WI38 (cell line): ENCODE data around the gene GLI1.

ENCODE experiments used
- H3K4me3 ChIP-seq: 2 replicates; pipeline ENCODE4 v1.5.1; 2011; ENCODE audit warnings: low read depth, mild to moderate bottlenecking, control low read depth, low read length
- TF ChIP-seq, protein P1 (sequence below): IDR thresholded peaks from 2 replicates; pipeline ENCODE4 v1.5.1; 2012; ENCODE audit warnings: low read depth, mild to moderate bottlenecking, control low read depth, low read length

Gene GLI1

GRCh38 chr12:57462251-57462911, 2.8 kb downstream of the GLI1 start:
- TF ChIP-seq, protein P1, sequence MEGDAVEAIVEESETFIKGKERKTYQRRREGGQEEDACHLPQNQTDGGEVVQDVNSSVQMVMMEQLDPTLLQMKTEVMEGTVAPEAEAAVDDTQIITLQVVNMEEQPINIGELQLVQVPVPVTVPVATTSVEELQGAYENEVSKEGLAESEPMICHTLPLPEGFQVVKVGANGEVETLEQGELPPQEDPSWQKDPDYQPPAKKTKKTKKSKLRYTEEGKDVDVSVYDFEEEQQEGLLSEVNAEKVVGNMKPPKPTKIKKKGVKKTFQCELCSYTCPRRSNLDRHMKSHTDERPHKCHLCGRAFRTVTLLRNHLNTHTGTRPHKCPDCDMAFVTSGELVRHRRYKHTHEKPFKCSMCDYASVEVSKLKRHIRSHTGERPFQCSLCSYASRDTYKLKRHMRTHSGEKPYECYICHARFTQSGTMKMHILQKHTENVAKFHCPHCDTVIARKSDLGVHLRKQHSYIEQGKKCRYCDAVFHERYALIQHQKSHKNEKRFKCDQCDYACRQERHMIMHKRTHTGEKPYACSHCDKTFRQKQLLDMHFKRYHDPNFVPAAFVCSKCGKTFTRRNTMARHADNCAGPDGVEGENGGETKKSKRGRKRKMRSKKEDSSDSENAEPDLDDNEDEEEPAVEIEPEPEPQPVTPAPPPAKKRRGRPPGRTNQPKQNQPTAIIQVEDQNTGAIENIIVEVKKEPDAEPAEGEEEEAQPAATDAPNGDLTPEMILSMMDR, result peak; percentile 91
- peak overlapping the region; percentile 55 for H3K4me3 ChIP-seq

DNA sequence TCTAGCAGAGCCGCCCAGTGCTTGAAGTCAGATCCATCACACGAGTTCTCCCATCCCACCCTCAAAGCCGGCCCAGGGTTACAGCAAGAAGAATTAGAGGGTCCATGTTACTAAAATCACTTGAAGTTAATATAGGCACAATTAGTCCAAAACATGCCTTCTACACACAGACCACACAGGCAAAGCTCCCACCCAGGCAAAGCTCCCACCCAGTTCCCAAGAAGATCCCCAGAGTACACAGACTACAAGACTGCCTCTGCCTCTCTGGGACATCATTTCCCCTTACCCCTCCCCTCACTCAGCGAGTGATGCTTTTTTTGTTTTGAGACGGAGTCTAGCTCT, 3.3 kb downstream of the GLI1 start:
- TF ChIP-seq, protein P1, result no peak
- H3K4me3 ChIP-seq, result no peak overlapping the region

GRCh38 chr12:57464569-57464968, 5.0 kb downstream of the GLI1 start:
- no peak overlapping the region for H3K4me3 ChIP-seq
- TF ChIP-seq, protein P1, result no peak

GRCh38 chr12:57465030-57465746, 5.6 kb downstream of the GLI1 start:
- TF ChIP-seq, protein P1, result no peak
- no peak overlapping the region for H3K4me3 ChIP-seq

DNA sequence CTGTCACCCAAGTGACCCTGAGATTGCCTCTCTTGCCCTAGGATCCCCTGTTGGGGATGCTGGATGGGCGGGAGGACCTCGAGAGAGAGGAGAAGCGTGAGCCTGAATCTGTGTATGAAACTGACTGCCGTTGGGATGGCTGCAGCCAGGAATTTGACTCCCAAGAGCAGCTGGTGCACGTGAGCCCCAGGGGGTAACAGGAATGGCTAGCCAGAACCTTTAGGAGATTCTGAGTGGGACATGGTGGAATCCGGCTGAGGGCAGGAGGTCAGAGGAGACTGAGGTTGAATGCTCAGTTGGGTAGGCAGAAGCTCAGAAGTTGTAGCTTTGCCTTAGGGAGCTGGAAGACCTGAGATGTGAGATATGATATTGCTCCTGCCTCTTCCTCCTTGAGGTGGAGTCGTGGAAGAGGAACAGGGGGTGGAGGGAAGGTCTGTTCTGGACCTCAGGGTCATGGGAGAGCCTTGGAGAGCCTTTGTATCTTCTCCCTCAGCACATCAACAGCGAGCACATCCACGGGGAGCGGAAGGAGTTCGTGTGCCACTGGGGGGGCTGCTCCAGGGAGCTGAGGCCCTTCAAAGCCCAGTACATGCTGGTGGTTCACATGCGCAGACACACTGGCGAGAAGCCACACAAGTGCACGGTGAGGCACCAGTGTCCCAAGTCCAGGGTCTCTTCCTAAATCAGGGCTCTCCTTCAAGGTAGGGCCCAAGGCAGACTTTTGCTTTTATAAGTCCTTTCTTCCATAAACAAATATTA, 6.3 kb downstream of the GLI1 start:
- no peak overlapping the region for H3K4me3 ChIP-seq
- TF ChIP-seq, protein P1, result no peak

- TF ChIP-seq, protein P1, result no peak
Observed at GRCh38 chr12:57467212-57467874, 7.8 kb downstream of the GLI1 start.

More at GRCh38 chr12:57467212-57467874, 7.8 kb downstream of the GLI1 start:
- H3K4me3 ChIP-seq, result no peak overlapping the region
